ENCODE measurements around the gene SMNDC1. TPM values are rescaled to one million over a fixed set of nuclear protein-coding genes. Genes with fewer than 3 reads are reported as not detected.
"Not testable (repeated sequence)": the region's sequence is repeated elsewhere in the genome, so short reads cannot be mapped to it uniquely, and the experiment has no call there.

Gene SMNDC1
- total RNA-seq, 1 donor from 2014 or later, result 35.6 TPM

GRCh38 chr10:110273474-110273873 is 31.2 kb downstream of the SMNDC1 start:
- CTCF ChIA-PET, result interaction anchor here (1.0 to 3.9 kb wide), 3 partner anchors 9 to 135 kb away, joined by 3 to 14 read pairs (median 4); no protein-coding TSS in a partner anchor
- no peak for DNase-seq
- intact Hi-C loops (cut with micrococcal nuclease), result no loop called here

DNA sequence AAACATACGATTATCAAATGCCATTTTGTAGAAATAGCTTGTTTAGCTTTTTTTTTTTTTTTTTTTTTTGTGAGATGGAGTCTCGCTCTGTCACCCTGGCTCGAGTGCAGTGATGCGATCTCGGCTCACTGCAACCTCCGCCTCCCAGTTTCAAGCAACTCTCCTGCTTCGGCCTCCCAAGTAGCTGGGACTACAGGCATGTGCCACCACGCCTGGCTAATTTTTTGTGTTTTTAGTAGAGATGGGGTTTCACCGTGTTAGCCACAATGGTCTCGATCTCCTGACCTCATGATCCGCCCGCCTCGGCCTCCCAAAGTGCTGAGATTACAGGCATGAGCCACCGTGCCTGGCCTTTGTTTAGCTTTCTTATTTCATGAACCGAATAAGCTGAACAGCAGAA is 31.7 kb downstream of the SMNDC1 start:
- ATAC-seq (ENCODE audit: low read depth); intact Hi-C loops (cut with micrococcal nuclease); H3K27me3 Mint-ChIP-seq; H3K27ac Mint-ChIP-seq; H3K9me3 Mint-ChIP-seq; DNase-seq; H3K36me3 Mint-ChIP-seq (ENCODE audit: low read depth); H3K4me3 Mint-ChIP-seq: not testable (repeated sequence)
- POLR2A ChIA-PET, result interaction anchor here (0.7 to 2.2 kb wide), 5 partner anchors 10 to 646 kb away, joined by 3 to 8 read pairs (median 5); partner anchors contain the start of genes BBIP1 and SHOC2
- H3K4me1 Mint-ChIP-seq, result peaks cover 38% of the 10 kb centered on the region
- CTCF ChIA-PET, result interaction anchor here (1.0 to 3.9 kb wide), 3 partner anchors 8 to 135 kb away, joined by 3 to 14 read pairs (median 4); no protein-coding TSS in a partner anchor

More at GRCh38 chr10:110273474-110273873, 31.2 kb downstream of the SMNDC1 start:
- Mint-ChIP-seq H3K36me3 (ENCODE audit: low read depth) (no peaks in the 10 kb centered on the region), H3K27me3 (no peaks in the 10 kb centered on the region), H3K9me3 (no peaks in the 10 kb centered on the region), H3K4me1 (peaks cover 38% of the 10 kb centered on the region), H3K27ac (peak overlapping the region; percentile 42), H3K4me3 (no peak overlapping the region)
- TF ChIP-seq, protein P1, sequence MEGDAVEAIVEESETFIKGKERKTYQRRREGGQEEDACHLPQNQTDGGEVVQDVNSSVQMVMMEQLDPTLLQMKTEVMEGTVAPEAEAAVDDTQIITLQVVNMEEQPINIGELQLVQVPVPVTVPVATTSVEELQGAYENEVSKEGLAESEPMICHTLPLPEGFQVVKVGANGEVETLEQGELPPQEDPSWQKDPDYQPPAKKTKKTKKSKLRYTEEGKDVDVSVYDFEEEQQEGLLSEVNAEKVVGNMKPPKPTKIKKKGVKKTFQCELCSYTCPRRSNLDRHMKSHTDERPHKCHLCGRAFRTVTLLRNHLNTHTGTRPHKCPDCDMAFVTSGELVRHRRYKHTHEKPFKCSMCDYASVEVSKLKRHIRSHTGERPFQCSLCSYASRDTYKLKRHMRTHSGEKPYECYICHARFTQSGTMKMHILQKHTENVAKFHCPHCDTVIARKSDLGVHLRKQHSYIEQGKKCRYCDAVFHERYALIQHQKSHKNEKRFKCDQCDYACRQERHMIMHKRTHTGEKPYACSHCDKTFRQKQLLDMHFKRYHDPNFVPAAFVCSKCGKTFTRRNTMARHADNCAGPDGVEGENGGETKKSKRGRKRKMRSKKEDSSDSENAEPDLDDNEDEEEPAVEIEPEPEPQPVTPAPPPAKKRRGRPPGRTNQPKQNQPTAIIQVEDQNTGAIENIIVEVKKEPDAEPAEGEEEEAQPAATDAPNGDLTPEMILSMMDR (IDR thresholded peaks at IDR 0.05), result no peak
- POLR2A ChIA-PET, result interaction anchor here (0.7 to 2.2 kb wide), 5 partner anchors 10 to 646 kb away, joined by 3 to 8 read pairs (median 5); partner anchors contain the start of genes BBIP1 and SHOC2
- peak; percentile 69 for ATAC-seq (ENCODE audit: low read depth)

- ATAC-seq (ENCODE audit: low read depth) (peak; percentile 40), DNase-seq (no peak)
- Mint-ChIP-seq H3K36me3 (ENCODE audit: low read depth) (no peaks in the 10 kb centered on the region), H3K4me1 (peaks cover 41% of the 10 kb centered on the region), H3K27ac (peak overlapping the region; percentile 56), H3K27me3 (no peaks in the 10 kb centered on the region), H3K4me3 (peak overlapping the region; percentile 70), H3K9me3 (no peaks in the 10 kb centered on the region)
- POLR2A ChIA-PET, result interaction anchor here (0.6 to 0.7 kb wide), 3 partner anchors 9 to 35 kb away, joined by 3 to 7 read pairs (median 3); partner anchors contain the start of gene SMNDC1
- TF ChIP-seq, protein P1 (IDR thresholded peaks at IDR 0.05), result no peak
- intact Hi-C loops (cut with micrococcal nuclease), result no loop called here
- CTCF ChIA-PET, result interaction anchor here (0.6 to 1.6 kb wide), 5 partner anchors 9 to 132 kb away, joined by 3 to 8 read pairs (median 4); no protein-coding TSS in a partner anchor
Measured at GRCh38 chr10:110269374-110270318, 35.1 kb downstream of the SMNDC1 start.

GRCh38 chr10:110268971-110269370 is 35.7 kb downstream of the SMNDC1 start:
- TF ChIP-seq, protein P1 (IDR thresholded peaks at IDR 0.05), result no peak
- H3K4me3 Mint-ChIP-seq, result no peak overlapping the region
- H3K4me1 Mint-ChIP-seq, result peaks cover 34% of the 10 kb centered on the region
- ChIA-PET POLR2A (interaction anchor here (0.6 to 0.7 kb wide), 2 partner anchors 9 to 18 kb away, joined by 3 read pairs; no protein-coding TSS in a partner anchor), CTCF (interaction anchor here (1.1 to 1.6 kb wide), 3 partner anchors 10 to 60 kb away, joined by 3 to 8 read pairs (median 5); no protein-coding TSS in a partner anchor)
- intact Hi-C loops (cut with micrococcal nuclease), result no loop called here
- no peaks in the 10 kb centered on the region for H3K9me3 Mint-ChIP-seq
- no peak for DNase-seq
- no peak for ATAC-seq (ENCODE audit: low read depth)
- peak overlapping the region; percentile 56 for H3K27ac Mint-ChIP-seq
- H3K27me3 Mint-ChIP-seq, result no peaks in the 10 kb centered on the region
- no peaks in the 10 kb centered on the region for H3K36me3 Mint-ChIP-seq (ENCODE audit: low read depth)

DNA sequence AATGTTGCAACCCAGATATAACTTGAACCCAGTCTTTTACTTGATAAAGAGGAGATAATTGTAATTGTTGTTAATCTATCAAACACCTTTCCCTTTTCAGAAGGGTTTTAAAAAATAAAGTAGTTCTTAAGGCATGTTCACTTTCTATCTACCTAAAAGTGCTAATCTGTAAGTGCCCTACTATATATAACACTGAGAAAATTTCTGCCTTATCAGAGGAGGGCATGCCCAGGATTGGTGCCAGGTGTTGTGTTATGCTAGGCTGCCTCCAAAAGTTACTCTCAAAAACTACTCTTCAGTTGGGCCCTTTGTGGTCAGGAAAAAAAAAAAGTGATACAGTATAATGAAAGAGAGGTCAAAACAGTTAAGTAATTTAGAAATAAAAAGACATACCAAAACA is 36.3 kb downstream of the SMNDC1 start:
- CTCF ChIA-PET, result interaction anchor here (1.1 kb wide), 1 partner anchor 60 kb away, joined by 5 read pairs; no protein-coding TSS in a partner anchor
- DNase-seq, result no peak
- Mint-ChIP-seq H3K36me3 (ENCODE audit: low read depth) (no peaks in the 10 kb centered on the region), H3K27me3 (no peaks in the 10 kb centered on the region), H3K4me3 (no peak overlapping the region), H3K9me3 (no peaks in the 10 kb centered on the region), H3K4me1 (peaks cover 29% of the 10 kb centered on the region), H3K27ac (no peak overlapping the region)
- TF ChIP-seq, protein P1 (IDR thresholded peaks at IDR 0.05), result no peak
- ATAC-seq (ENCODE audit: low read depth), result peak; percentile 25
- POLR2A ChIA-PET, result interaction anchor here (0.5 kb wide), 1 partner anchor 18 kb away, joined by 4 read pairs; no protein-coding TSS in a partner anchor
- intact Hi-C loops (cut with micrococcal nuclease), result no loop called here
